CD14-positive monocyte (primary cell): ENCODE results near the gene TPRX2. TPM values are rescaled to one million over a fixed set of nuclear protein-coding genes. Genes with fewer than 3 reads are reported as not detected.

Experiments used
- DNase-seq, 3 donors: peaks; one replicate each; pipeline ENCODE4 v3.0.0-alpha.2; 2011 to 2022
- H2AFZ ChIP-seq: 2 replicates; pipeline ENCODE4 v1.6.0; 2012; ENCODE audit warnings: mild to moderate bottlenecking, low read depth, low read length, inconsistent platforms; ENCODE audit not compliant: insufficient read depth, poor library complexity, severe bottlenecking
- H3K27ac ChIP-seq, 2 donors: 1 replicate in 1 of 2; 2 replicates in 1 of 2; pipeline ENCODE4 v1.5.1; 2012 to 2013; ENCODE audit warnings: low read length in 2 of 2, control low read depth in 1 of 2, inconsistent platforms in 1 of 2, low read depth in 1 of 2, mild to moderate bottlenecking in 1 of 2
- H3K27me3 ChIP-seq, 2 donors: one replicate each; pipeline versions ENCODE4 v1.6.0 to v1.6.1; 2011 to 2013; ENCODE audit warnings: low read length in 2 of 2; ENCODE audit not compliant: control insufficient read depth in 2 of 2, insufficient read depth in 2 of 2
- H3K36me3 ChIP-seq, 2 donors: replicated peaks in 1 of 2; 1 replicate in 1 of 2; 2 replicates in 1 of 2; pipeline versions ENCODE4 v1.5.1 to v1.6.1; 2012 to 2013; ENCODE audit warnings: low read length in 2 of 2, control low read depth in 1 of 2, inconsistent platforms in 1 of 2, mild to moderate bottlenecking in 1 of 2; ENCODE audit not compliant: insufficient read depth in 2 of 2, control insufficient read depth in 1 of 2
- H3K4me1 ChIP-seq, 2 donors: 1 replicate in 1 of 2; 2 replicates in 1 of 2; pipeline versions ENCODE4 v1.5.1 to v1.6.1; 2012 to 2013; ENCODE audit warnings: low read length in 2 of 2, control low read depth in 1 of 2, inconsistent platforms in 1 of 2, mild to moderate bottlenecking in 1 of 2, moderate library complexity in 1 of 2; ENCODE audit not compliant: insufficient read depth in 2 of 2, control insufficient read depth in 1 of 2
- H3K4me2 ChIP-seq: replicated peaks from 2 replicates; pipeline ENCODE3; 2012; ENCODE audit warnings: low read length, moderate library complexity, mild to moderate bottlenecking; ENCODE audit not compliant: poor library complexity, severe bottlenecking; ENCODE audit errors: extremely low read depth
- H3K4me3 ChIP-seq, 3 experiments: fragments of 200-600 bp in 1 of 3; sonication (generic) in 1 of 3; replicated peaks in 1 of 3; 1 replicate in 2 of 3; 2 replicates in 1 of 3; pipeline ENCODE4 v1.5.1; 2011 to 2013; ENCODE audit warnings: low read length in 3 of 3, mild to moderate bottlenecking in 3 of 3, control low read depth in 2 of 3, low read depth in 2 of 3, inconsistent platforms in 1 of 3, moderate library complexity in 1 of 3
- H3K79me2 ChIP-seq: 2 replicates; pipeline ENCODE4 v1.6.0; 2012; ENCODE audit warnings: mild to moderate bottlenecking, control low read depth, inconsistent platforms, low read length, moderate library complexity; ENCODE audit not compliant: insufficient read depth
- H3K9ac ChIP-seq: 2 replicates; pipeline ENCODE4 v1.6.0; 2017; ENCODE audit warnings: low read length, mild to moderate bottlenecking; ENCODE audit not compliant: insufficient read depth, poor library complexity, severe bottlenecking
- H3K9me3 ChIP-seq, 2 donors: replicated peaks in 1 of 2; 1 replicate in 1 of 2; 2 replicates in 1 of 2; pipeline versions ENCODE4 v1.5.1 to v1.6.1; 2012 to 2013; ENCODE audit warnings: low read length in 2 of 2, control low read depth in 1 of 2; ENCODE audit not compliant: control insufficient read depth in 1 of 2, insufficient read depth in 1 of 2
- H4K20me1 ChIP-seq: 2 replicates; pipeline ENCODE4 v1.6.0; 2012; ENCODE audit warnings: mild to moderate bottlenecking, low read length, control low read depth, moderate library complexity; ENCODE audit not compliant: insufficient read depth
- H3K27ac Mint-ChIP-seq, 7 donors: one replicate each; pipeline ENCODE4 v1.8.0; 2020; ENCODE audit warnings: mild to moderate bottlenecking in 7 of 7, mixed read lengths in 7 of 7, moderate library complexity in 6 of 7, inconsistent platforms in 2 of 7
- H3K27me3 Mint-ChIP-seq, 3 donors: one replicate each; pipeline ENCODE4 v1.8.0; 2021 to 2022; ENCODE audit warnings: low read depth in 3 of 3, mild to moderate bottlenecking in 3 of 3, mixed read lengths in 3 of 3, moderate library complexity in 3 of 3, inconsistent platforms in 1 of 3
- H3K36me3 Mint-ChIP-seq, 2 donors: one replicate each; pipeline ENCODE4 v1.8.0; 2020; ENCODE audit warnings: mixed read lengths in 2 of 2, inconsistent platforms in 1 of 2, mild to moderate bottlenecking in 1 of 2
- H3K4me1 Mint-ChIP-seq: one replicate; pipeline ENCODE4 v1.8.0; 2020; ENCODE audit warnings: mild to moderate bottlenecking, mixed read lengths
- H3K4me3 Mint-ChIP-seq, 2 donors: one replicate each; pipeline ENCODE4 v1.8.0; 2020; ENCODE audit warnings: mild to moderate bottlenecking in 2 of 2, mixed read lengths in 2 of 2, moderate library complexity in 1 of 2
- H3K9me3 Mint-ChIP-seq, 7 donors: one replicate each; pipeline ENCODE4 v1.8.0; 2020 to 2022; ENCODE audit warnings: mixed read lengths in 7 of 7, mild to moderate bottlenecking in 6 of 7, moderate library complexity in 6 of 7, inconsistent platforms in 2 of 7
- WGBS: methylation state at CpG from one replicate; pipeline ENCODE4 v1.1.5; 2013; ENCODE audit warnings: missing lambda C conversion rate; ENCODE audit not compliant: insufficient coverage; 5-methylcytosine and 5-hydroxymethylcytosine counted together
- intact Hi-C, 2 donors: fragments of 100-400 bp; cut with micrococcal nuclease; formaldehyde crosslinking; loops; one replicate each; pipeline versions ENCODE4 v1.15.0 to v1.15.1; 2023
- polyA plus RNA-seq, 3 donors: library from polyadenylated mRNA; depleted of rRNA in 1 of 3; unstranded in 2 of 3; stranded (reverse) in 1 of 3; fragments of 300-500 nt in 2 of 3; fragments of >200 nt in 1 of 3; fragmentation: Illumina TruSeq in 2 of 3; gene quantifications; 1 replicate in 2 of 3; 2 replicates in 1 of 3; pipeline ENCODE4 v1.2.3, GENCODE V29; 2012 to 2021
- TF ChIP-seq, protein P1 (sequence below): fragments of 200-600 bp; IDR thresholded peaks from one replicate; pipeline ENCODE4 v1.8.0; 2022; ENCODE audit warnings: antibody characterized with exemption, mild to moderate bottlenecking

TPRX2 gene
- polyA plus RNA-seq, 3 donors: not detected

GRCh38 chr19:47896019-47896418, 37.0 kb downstream of the TPRX2 start:
- H3K4me3 ChIP-seq: no peak overlapping the region
- H3K27me3 Mint-ChIP-seq: peaks cover 0 to 2% (median 2%) of the 10 kb centered on the region in 3 donors
- DNase-seq: no peak
- peaks cover 0 to 14% of the 10 kb centered on the region in 2 donors for H3K9me3 ChIP-seq
- TF ChIP-seq, protein P1, sequence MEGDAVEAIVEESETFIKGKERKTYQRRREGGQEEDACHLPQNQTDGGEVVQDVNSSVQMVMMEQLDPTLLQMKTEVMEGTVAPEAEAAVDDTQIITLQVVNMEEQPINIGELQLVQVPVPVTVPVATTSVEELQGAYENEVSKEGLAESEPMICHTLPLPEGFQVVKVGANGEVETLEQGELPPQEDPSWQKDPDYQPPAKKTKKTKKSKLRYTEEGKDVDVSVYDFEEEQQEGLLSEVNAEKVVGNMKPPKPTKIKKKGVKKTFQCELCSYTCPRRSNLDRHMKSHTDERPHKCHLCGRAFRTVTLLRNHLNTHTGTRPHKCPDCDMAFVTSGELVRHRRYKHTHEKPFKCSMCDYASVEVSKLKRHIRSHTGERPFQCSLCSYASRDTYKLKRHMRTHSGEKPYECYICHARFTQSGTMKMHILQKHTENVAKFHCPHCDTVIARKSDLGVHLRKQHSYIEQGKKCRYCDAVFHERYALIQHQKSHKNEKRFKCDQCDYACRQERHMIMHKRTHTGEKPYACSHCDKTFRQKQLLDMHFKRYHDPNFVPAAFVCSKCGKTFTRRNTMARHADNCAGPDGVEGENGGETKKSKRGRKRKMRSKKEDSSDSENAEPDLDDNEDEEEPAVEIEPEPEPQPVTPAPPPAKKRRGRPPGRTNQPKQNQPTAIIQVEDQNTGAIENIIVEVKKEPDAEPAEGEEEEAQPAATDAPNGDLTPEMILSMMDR: no peak
- H3K9me3 Mint-ChIP-seq: peaks cover 3 to 37% (median 19%) of the 10 kb centered on the region in 7 donors
- H2AFZ ChIP-seq: no peak overlapping the region
- no peak overlapping the region for H3K9ac ChIP-seq
- H3K4me2 ChIP-seq: no peak overlapping the region
- no peaks in the 10 kb centered on the region for H3K36me3 ChIP-seq
- H4K20me1 ChIP-seq: no peaks in the 10 kb centered on the region
- no peaks in the 10 kb centered on the region for H3K27me3 ChIP-seq
- no peak overlapping the region for H3K4me3 Mint-ChIP-seq
- no peak overlapping the region for H3K27ac ChIP-seq
- H3K79me2 ChIP-seq: no peaks in the 10 kb centered on the region
- WGBS: 100% methylated on average over 2 of the region's 4 CpGs
- no peaks in the 10 kb centered on the region for H3K4me1 ChIP-seq
- no peak overlapping the region for H3K27ac Mint-ChIP-seq
- H3K36me3 Mint-ChIP-seq: no peaks in the 10 kb centered on the region
- intact Hi-C loops: no loop called here
- no peaks in the 10 kb centered on the region for H3K4me1 Mint-ChIP-seq

DNA sequence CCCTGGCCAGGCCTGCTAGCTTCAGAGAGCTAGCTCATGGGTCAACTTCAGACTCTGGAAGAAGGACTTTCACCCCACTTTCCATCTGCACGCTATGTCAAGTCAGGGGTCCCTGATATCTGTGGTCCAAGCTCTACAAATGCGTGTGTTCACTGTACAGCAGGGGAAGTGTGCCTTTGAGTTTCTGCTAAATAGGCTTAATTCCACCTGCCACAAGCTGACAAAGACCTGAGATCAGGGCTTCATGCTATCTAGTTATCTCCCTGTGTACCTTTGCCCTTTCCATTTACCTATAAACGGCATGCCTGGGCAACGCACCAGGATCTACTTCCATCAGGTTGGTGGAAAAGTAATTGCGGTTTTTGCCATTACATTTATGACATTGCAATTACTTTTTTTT, 37.7 kb downstream of the TPRX2 start:
- no peak overlapping the region for H3K4me2 ChIP-seq
- Mint-ChIP-seq H3K4me1 (no peaks in the 10 kb centered on the region), H3K27ac (no peak overlapping the region), H3K27me3 (peaks cover 0 to 2% (median under 1%) of the 10 kb centered on the region in 3 donors), H3K36me3 (no peaks in the 10 kb centered on the region), H3K9me3 (peaks cover 3 to 37% (median 16%) of the 10 kb centered on the region in 7 donors), H3K4me3 (no peak overlapping the region)
- no peaks in the 10 kb centered on the region for H3K4me1 ChIP-seq
- H2AFZ ChIP-seq: no peak overlapping the region
- 100% methylated on average over 1 of the region's 5 CpGs for WGBS
- H3K79me2 ChIP-seq: no peaks in the 10 kb centered on the region
- DNase-seq: no peak
- H3K9ac ChIP-seq: no peak overlapping the region
- no peak overlapping the region for H3K27ac ChIP-seq
- H4K20me1 ChIP-seq: no peaks in the 10 kb centered on the region
- H3K36me3 ChIP-seq: no peaks in the 10 kb centered on the region
- TF ChIP-seq, protein P1: no peak
- intact Hi-C loops: no loop called here
- H3K9me3 ChIP-seq: peaks cover 0 to 14% of the 10 kb centered on the region in 2 donors
- no peaks in the 10 kb centered on the region for H3K27me3 ChIP-seq
- H3K4me3 ChIP-seq: no peak overlapping the region
